Gastroesophageal sphincter (tissue), 3 donors: ENCODE results near the gene SSTR4.

Experiments
- EP300 ChIP-seq: sonication (generic); formaldehyde crosslinking; IDR thresholded peaks from one replicate; pipeline ENCODE4 v1.6.1; 2017; ENCODE audit warnings: antibody characterized with exemption, mild to moderate bottlenecking
- POLR2A ChIP-seq, 2 donors: fragments of 450-650 bp; IDR thresholded peaks; one replicate each; pipeline ENCODE4 v1.6.1; 2017; ENCODE audit warnings: antibody characterized with exemption in 2 of 2, mild to moderate bottlenecking in 2 of 2, moderate library complexity in 1 of 2
- TF ChIP-seq, protein P1 (sequence below), 4 experiments: fragments of 200-600 bp in 2 of 4; fragments of 450-650 bp in 2 of 4; sonication (generic) in 1 of 4; IDR thresholded peaks; one replicate each; pipeline ENCODE4 v1.5.1; 2017 to 2019; ENCODE audit warnings: antibody characterized with exemption in 4 of 4, mild to moderate bottlenecking in 2 of 4, moderate library complexity in 2 of 4

DNA sequence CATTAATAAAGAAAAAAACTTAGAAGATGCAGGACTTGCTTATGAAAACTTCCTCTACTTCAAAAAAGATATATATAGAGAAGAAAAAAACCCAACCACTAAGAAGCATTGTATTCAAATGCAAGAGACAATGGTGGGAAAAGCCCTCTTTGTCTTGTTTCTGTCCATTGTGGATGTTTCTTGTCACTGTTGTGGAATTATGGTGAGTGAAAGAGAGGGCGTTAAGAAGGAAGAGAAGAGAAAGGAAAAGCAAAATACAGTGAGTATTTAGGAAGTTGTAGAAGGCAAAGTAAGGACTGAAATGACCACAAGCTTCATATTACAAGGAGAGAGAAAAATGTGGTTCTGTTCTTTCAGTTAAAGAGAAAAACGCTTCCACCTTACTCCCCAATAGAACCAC, 28.5 kb downstream of the SSTR4 start:
- TF ChIP-seq POLR2A (IDR thresholded peaks at IDR 0.05) (no peak), EP300 (no peak)
- TF ChIP-seq, protein P1, sequence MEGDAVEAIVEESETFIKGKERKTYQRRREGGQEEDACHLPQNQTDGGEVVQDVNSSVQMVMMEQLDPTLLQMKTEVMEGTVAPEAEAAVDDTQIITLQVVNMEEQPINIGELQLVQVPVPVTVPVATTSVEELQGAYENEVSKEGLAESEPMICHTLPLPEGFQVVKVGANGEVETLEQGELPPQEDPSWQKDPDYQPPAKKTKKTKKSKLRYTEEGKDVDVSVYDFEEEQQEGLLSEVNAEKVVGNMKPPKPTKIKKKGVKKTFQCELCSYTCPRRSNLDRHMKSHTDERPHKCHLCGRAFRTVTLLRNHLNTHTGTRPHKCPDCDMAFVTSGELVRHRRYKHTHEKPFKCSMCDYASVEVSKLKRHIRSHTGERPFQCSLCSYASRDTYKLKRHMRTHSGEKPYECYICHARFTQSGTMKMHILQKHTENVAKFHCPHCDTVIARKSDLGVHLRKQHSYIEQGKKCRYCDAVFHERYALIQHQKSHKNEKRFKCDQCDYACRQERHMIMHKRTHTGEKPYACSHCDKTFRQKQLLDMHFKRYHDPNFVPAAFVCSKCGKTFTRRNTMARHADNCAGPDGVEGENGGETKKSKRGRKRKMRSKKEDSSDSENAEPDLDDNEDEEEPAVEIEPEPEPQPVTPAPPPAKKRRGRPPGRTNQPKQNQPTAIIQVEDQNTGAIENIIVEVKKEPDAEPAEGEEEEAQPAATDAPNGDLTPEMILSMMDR (IDR thresholded peaks at IDR 0.05), result no peak
